Naive B cell (primary cell): ENCODE results near the gene SGIP1. TPM values are rescaled to one million over a fixed set of nuclear protein-coding genes. Genes with fewer than 3 reads are reported as not detected.
"Not testable (repeated sequence)": the region's sequence is repeated elsewhere in the genome, so short reads cannot be mapped to it uniquely, and the experiment has no call there.

Experiments used
- ATAC-seq, 2 donors: fragments of 150-1000 bp; cut with Tn5 transposase; 2 replicates each; pipeline ENCODE4 v1.10.0; 2021; ENCODE audit warnings: low read depth in 2 of 2, mild to moderate bottlenecking in 2 of 2, moderate library complexity in 2 of 2
- DNase-seq: peaks from one replicate; pipeline ENCODE4 v3.0.0; 2022
- H3K27ac Mint-ChIP-seq, 6 donors: one replicate each; pipeline ENCODE4 v1.8.0; 2020 to 2022; ENCODE audit warnings: mild to moderate bottlenecking in 6 of 6, mixed read lengths in 6 of 6, moderate library complexity in 5 of 6, inconsistent platforms in 2 of 6
- H3K27me3 Mint-ChIP-seq, 3 donors: one replicate each; pipeline ENCODE4 v1.8.0; 2021 to 2022; ENCODE audit warnings: mixed read lengths in 3 of 3, mild to moderate bottlenecking in 1 of 3
- H3K36me3 Mint-ChIP-seq, 2 donors: one replicate each; pipeline ENCODE4 v1.8.0; 2020 to 2022; ENCODE audit warnings: mixed read lengths in 2 of 2, inconsistent platforms in 1 of 2, mild to moderate bottlenecking in 1 of 2
- H3K4me1 Mint-ChIP-seq, 3 donors: one replicate each; pipeline ENCODE4 v1.8.0; 2020 to 2022; ENCODE audit warnings: mixed read lengths in 3 of 3, inconsistent platforms in 1 of 3, mild to moderate bottlenecking in 1 of 3, moderate library complexity in 1 of 3
- H3K4me3 Mint-ChIP-seq, 8 donors: one replicate each; pipeline ENCODE4 v1.8.0; 2020 to 2022; ENCODE audit warnings: mild to moderate bottlenecking in 8 of 8, mixed read lengths in 8 of 8, moderate library complexity in 8 of 8, inconsistent platforms in 2 of 8
- H3K9me3 Mint-ChIP-seq, 7 donors: one replicate each; pipeline ENCODE4 v1.8.0; 2020 to 2022; ENCODE audit warnings: mixed read lengths in 7 of 7, mild to moderate bottlenecking in 5 of 7, inconsistent platforms in 2 of 7, moderate library complexity in 1 of 7
- polyA plus RNA-seq, 6 donors: library from polyadenylated mRNA; unstranded; fragments of 300-500 nt; fragmentation: Illumina TruSeq; gene quantifications; one replicate each; pipeline ENCODE4 v1.2.3, GENCODE V29; 2021; ENCODE audit warnings: low read depth in 6 of 6

SGIP1 gene
- polyA plus RNA-seq, 6 donors from 2014 or later, result not detected

GRCh38 chr1:66791621-66792610, 258.0 kb downstream of the SGIP1 start:
- Mint-ChIP-seq H3K9me3 (peaks cover 0 to 7% (median 0%) of the 10 kb centered on the region in 7 donors), H3K4me3 (no peak overlapping the region), H3K27ac (no peak overlapping the region), H3K4me1 (peaks cover 12 to 17% (median 13%) of the 10 kb centered on the region in 3 donors), H3K27me3 (peaks cover 0 to 4% (median 0%) of the 10 kb centered on the region in 3 donors), H3K36me3 (no peaks in the 10 kb centered on the region)
- no peak for ATAC-seq
- no peak for DNase-seq

- not testable (repeated sequence) for ATAC-seq, H3K27me3 Mint-ChIP-seq, H3K4me3 Mint-ChIP-seq, H3K27ac Mint-ChIP-seq, H3K9me3 Mint-ChIP-seq, H3K4me1 Mint-ChIP-seq, DNase-seq, H3K36me3 Mint-ChIP-seq
Measured at GRCh38 chr1:66795839-66796238, 261.9 kb downstream of the SGIP1 start.

Other genes starting within 250 kb of the SGIP1 start
- gene DYNLT5, start 218.3 kb downstream of the SGIP1 start, polyA plus RNA-seq, result not detected